ELR (cell line): ENCODE data around the gene GRK3.

ENCODE experiments used
- DNase-seq: peaks from one replicate; pipeline ENCODE4 v3.0.0-alpha.2; 2015; ENCODE audit warnings: low read depth

GRK3 gene

GRCh38 chr22:25760294-25760693 lies 195.8 kb downstream of the GRK3 start:
- peak; percentile 24 for DNase-seq

GRCh38 chr22:25760848-25761595 lies 196.5 kb downstream of the GRK3 start:
- DNase-seq: no peak

- no peak for DNase-seq
Measured at GRCh38 chr22:25762147-25762546, 197.7 kb downstream of the GRK3 start.

- peak; percentile 66 for DNase-seq
Measured at GRCh38 chr22:25763239-25763777, 198.8 kb downstream of the GRK3 start.

GRCh38 chr22:25764270-25765015 lies 200.0 kb downstream of the GRK3 start:
- peak; percentile 16 for DNase-seq

GRCh38 chr22:25765016-25765367 lies 200.5 kb downstream of the GRK3 start:
- DNase-seq: no peak

GRCh38 chr22:25765801-25766200 lies 201.3 kb downstream of the GRK3 start:
- no peak for DNase-seq

GRCh38 chr22:25766418-25766817 lies 201.9 kb downstream of the GRK3 start:
- DNase-seq: no peak

- DNase-seq: no peak
Measured at GRCh38 chr22:25770333-25770732, 205.9 kb downstream of the GRK3 start.

- DNase-seq: no peak
Measured at GRCh38 chr22:25772288-25772687, 207.8 kb downstream of the GRK3 start.

GRCh38 chr22:25774575-25775026 lies 210.1 kb downstream of the GRK3 start:
- peak; percentile 41 for DNase-seq

- peak; percentile 52 for DNase-seq
Measured at GRCh38 chr22:25775531-25775930, 211.1 kb downstream of the GRK3 start.

- no peak for DNase-seq
Measured at GRCh38 chr22:25777411-25777810, 212.9 kb downstream of the GRK3 start.

- peak; percentile 70 for DNase-seq
Measured at GRCh38 chr22:25777870-25778269, 213.4 kb downstream of the GRK3 start.
